K562 (cell line): Measurements from ENCODE around the gene PITPNB. TPM values are rescaled to one million over a fixed set of nuclear protein-coding genes. Genes with fewer than 3 reads are reported as not detected.

Experiments
- ATAC-seq: fragments of 200-7000 bp; cut with Tn5 transposase; 3 replicates; pipeline ENCODE4 v1.9.1; 2020; ENCODE audit warnings: moderate library complexity
- BruUV-seq: library from RNA; stranded (reverse); fragments of 400-500 nt; replicated peaks from 2 replicates; lab custom pipeline; 2021; lab: Mats Ljungman, UMichigan
- CTCF ChIA-PET: fragments of 300-600 bp; formaldehyde crosslinking; extraction: SDS; loops from one replicate; lab custom pipeline; 2021; ENCODE audit warnings: low intra/inter-chr PET ratio; lab: Yijun Ruan, JAX
- POLR2A ChIA-PET: fragments of 300-600, 350-650 bp; sonication (Branson Sonifier 250); formaldehyde crosslinking; extraction: SDS; loops from one replicate; lab custom pipeline; 2021; ENCODE audit warnings: antibody characterized with exemption, inconsistent platforms; lab: Yijun Ruan, JAX
- DNase-seq, 4 experiments: peaks; one replicate each; pipeline versions ENCODE4 v3.0.0 to v3.0.0-alpha.2; 2011 to 2018; ENCODE audit warnings: low spot score in 3 of 4, mixed read lengths in 3 of 4; ENCODE audit errors: extremely low read depth in 1 of 4
- FAIRE-seq: peaks from 2 replicates; lab custom pipeline; 2011; peaks lifted over from hg19 to GRCh38; lab: Jason Lieb, UNC
- H2AFZ ChIP-seq: 2 replicates; pipeline ENCODE4 v1.6.0; 2011; ENCODE audit warnings: low read depth, low read length, control low read depth, inconsistent platforms
- H3K27ac ChIP-seq: fragments of 200-600 bp; 3 replicates; pipeline ENCODE4 v1.8.0; 2011; ENCODE audit warnings: low read depth, mild to moderate bottlenecking, control low read depth, inconsistent platforms, low read length, moderate library complexity, mixed read lengths; ENCODE audit errors: extremely low read depth
- H3K27me3 ChIP-seq, 2 experiments: fragments of 300-600 bp in 1 of 2; 2 replicates in 1 of 2; 3 replicates in 1 of 2; pipeline versions ENCODE4 v1.6.0 to v1.8.0; 2011; ENCODE audit warnings: inconsistent platforms in 2 of 2, low read length in 2 of 2, mild to moderate bottlenecking in 1 of 2, mixed read lengths in 1 of 2, moderate library complexity in 1 of 2; ENCODE audit not compliant: control insufficient read depth in 2 of 2, insufficient read depth in 2 of 2
- H3K36me3 ChIP-seq: fragments of 300-600 bp; 3 replicates; pipeline ENCODE4 v1.8.0; 2011; ENCODE audit warnings: mild to moderate bottlenecking, low read length, inconsistent platforms; ENCODE audit not compliant: control insufficient read depth, insufficient read depth
- H3K4me1 ChIP-seq, 2 experiments: fragments of 200-600 bp in 1 of 2; replicated peaks in 1 of 2; 2 replicates in 1 of 2; 3 replicates in 1 of 2; pipeline versions ENCODE4 v1.5.1 to v1.8.0; 2011; ENCODE audit warnings: inconsistent platforms in 2 of 2, low read length in 2 of 2, mild to moderate bottlenecking in 1 of 2, mixed read lengths in 1 of 2, moderate library complexity in 1 of 2; ENCODE audit not compliant: control insufficient read depth in 2 of 2, insufficient read depth in 2 of 2
- H3K4me2 ChIP-seq: 2 replicates; pipeline ENCODE4 v1.6.1; 2011; ENCODE audit warnings: low read length, control low read depth, inconsistent platforms, mixed read lengths; ENCODE audit not compliant: insufficient read depth
- H3K4me3 ChIP-seq: fragments of 200-600 bp; sonication (generic), shearing (Covaris generic); 2 replicates; pipeline ENCODE4 v1.5.1; 2016; ENCODE audit warnings: control low read depth, inconsistent platforms
- H3K79me2 ChIP-seq: fragments of 200-600 bp; 3 replicates; pipeline ENCODE4 v1.8.0; 2011; ENCODE audit warnings: low read length, inconsistent platforms; ENCODE audit not compliant: control insufficient read depth, insufficient read depth
- H3K9ac ChIP-seq, 2 experiments: 2 replicates each; pipeline versions ENCODE4 v1.6.0 to v1.6.1; 2011; ENCODE audit warnings: low read depth in 2 of 2, low read length in 2 of 2, control low read depth in 1 of 2, inconsistent platforms in 1 of 2, mild to moderate bottlenecking in 1 of 2, mixed read lengths in 1 of 2; ENCODE audit not compliant: insufficient read depth in 1 of 2
- H3K9me1 ChIP-seq: one replicate; pipeline ENCODE4 v1.6.0; 2011; ENCODE audit warnings: inconsistent platforms, mild to moderate bottlenecking, low read length, moderate library complexity; ENCODE audit not compliant: control insufficient read depth, insufficient read depth
- H3K9me3 ChIP-seq: replicated peaks from 2 replicates; pipeline ENCODE4 v1.5.1; 2011; ENCODE audit warnings: low read depth, low read length, inconsistent platforms; ENCODE audit not compliant: control insufficient read depth, insufficient read depth
- H4K20me1 ChIP-seq: replicated peaks from 2 replicates; pipeline ENCODE4 v1.6.1; 2011; ENCODE audit warnings: low read length, inconsistent platforms, mixed read lengths; ENCODE audit not compliant: control insufficient read depth, insufficient read depth
- BRD4 ChIP-seq: fragments of 200-600 bp; sonication (generic); IDR thresholded peaks from 2 replicates; pipeline ENCODE4 v1.6.1; 2017; ENCODE audit warnings: inconsistent platforms
- CREB1 ChIP-seq, 2 experiments: sonication (generic) in 1 of 2; formaldehyde crosslinking in 1 of 2; IDR thresholded peaks; 2 replicates each; pipeline versions ENCODE4 v1.6.1 to v1.8.0; 2012 to 2022; ENCODE audit warnings: inconsistent platforms in 1 of 2, mild to moderate bottlenecking in 1 of 2, missing genetic modification reagents in 1 of 2, moderate library complexity in 1 of 2
- ELF2 ChIP-seq: fragments of 250-450 bp; sonication (Bioruptor Pico); IDR thresholded peaks from 2 replicates; pipeline ENCODE4 v1.5.0; 2021; ENCODE audit warnings: mild to moderate bottlenecking
- GMEB1 ChIP-seq: fragments of 250-450 bp; sonication (Bioruptor Pico); IDR thresholded peaks from 2 replicates; pipeline ENCODE4 v1.4.0; 2020; ENCODE audit warnings: mild to moderate bottlenecking
- HMBOX1 ChIP-seq: sonication (generic); IDR thresholded peaks from 2 replicates; pipeline ENCODE4 v1.6.1; 2016
- NFE2L1 ChIP-seq: fragments of 450-650 bp; IDR thresholded peaks from 2 replicates; pipeline ENCODE4 v1.6.1; 2016; ENCODE audit warnings: missing genetic modification characterization, low read depth, mild to moderate bottlenecking, missing compliant biosample characterization, moderate library complexity, borderline replicate concordance
- TFAM ChIP-seq: fragments of 250-450 bp; sonication (Bioruptor Pico); conservative IDR thresholded peaks from 2 replicates; pipeline ENCODE4 v1.5.0; 2021; ENCODE audit warnings: mild to moderate bottlenecking, moderate library complexity
- ZBTB34 ChIP-seq: fragments of 250-450 bp; sonication (Bioruptor Pico); IDR thresholded peaks from 2 replicates; pipeline ENCODE4 v1.8.0; 2021; ENCODE audit warnings: mild to moderate bottlenecking, moderate library complexity
- ZNF280B ChIP-seq: fragments of 250-450 bp; sonication (Bioruptor Pico); IDR thresholded peaks from 2 replicates; pipeline ENCODE4 v1.5.1; 2021; ENCODE audit warnings: mild to moderate bottlenecking
- ZNF282 ChIP-seq: sonication (generic); formaldehyde crosslinking; IDR thresholded peaks from 2 replicates; pipeline ENCODE4 v1.8.1; 2023; ENCODE audit warnings: missing genetic modification reagents
- ZNF561 ChIP-seq: fragments of 450-650 bp; formaldehyde crosslinking; conservative IDR thresholded peaks from 2 replicates; pipeline ENCODE4 v1.4.0; 2020; ENCODE audit warnings: mild to moderate bottlenecking, moderate library complexity
- ZNF592 ChIP-seq: fragments of 450-650 bp; IDR thresholded peaks from 2 replicates; pipeline ENCODE4 v1.6.1; 2017; ENCODE audit warnings: antibody characterized with exemption, mild to moderate bottlenecking
- WGBS: fragments of 100-300 bp; shearing (Covaris generic); methylation state at CpG from one replicate; pipeline ENCODE4 v1.1.6; 2016; ENCODE audit warnings: low coverage, mixed read lengths; ENCODE audit not compliant: insufficient coverage; ENCODE audit errors: missing lambda C conversion rate; 5-methylcytosine and 5-hydroxymethylcytosine counted together
- in situ Hi-C: fragments of 300-500 bp; cut with MboI; formaldehyde crosslinking; loops from 4 replicates; pipeline ENCODE4 v1.15.0; 2018; ENCODE audit warnings: inconsistent platforms, mixed read lengths
- intact Hi-C: fragments of 100-400 bp; cut with micrococcal nuclease; formaldehyde crosslinking; loops from 2 replicates; pipeline ENCODE4 v1.14.2; 2022
- polyA plus RNA-seq, 8 experiments: library from polyadenylated mRNA; depleted of rRNA in 4 of 8; stranded (reverse) in 5 of 8; unstranded in 3 of 8; fragments of >200 nt; fragmentation: Nextera tagmentation in 2 of 8; fragmentation: Illumina TruSeq in 1 of 8; extraction: Ambion mirVana in 2 of 8; extraction: Trizol in 1 of 8; gene quantifications; 2 replicates each; pipeline versions ENCODE4 v1.2.1 to v1.2.3, GENCODE V29; 2011 to 2014; ENCODE audit warnings: inconsistent platforms in 1 of 8, missing spikeins in 1 of 8
- total RNA-seq, 7 experiments: library from RNA; depleted of rRNA in 6 of 7; stranded (reverse); fragments of >200 nt in 6 of 7; fragmentation: Illumina TruSeq in 2 of 7; extraction: Trizol in 2 of 7; gene quantifications; 2 replicates each; pipeline versions ENCODE4 v1.2.1 to v1.2.3, GENCODE V29; 2011 to 2021; ENCODE audit warnings: low replicate concordance in 1 of 7

Gene PITPNB
- total and polyA plus RNA-seq, 9 of the 15 experiments (the other 6 are each of a cell fraction or from before 2014, with no cell fraction given) = 13.1 to 52.4 (median 34.7) TPM

GRCh38 chr22:27876684-27877083 lies 42.4 kb downstream of the PITPNB start:
- no peak for DNase-seq
- no peaks in the 10 kb centered on the region for H3K9me1 ChIP-seq
- H3K9me3 ChIP-seq = no peaks in the 10 kb centered on the region
- no TSS peak for BruUV-seq
- H4K20me1 ChIP-seq = no peaks in the 10 kb centered on the region
- in situ Hi-C loops = loop anchor here (25.0 kb wide), 1 partner anchor 711 kb away; no protein-coding TSS in a partner anchor
- H3K4me1 ChIP-seq = no peaks in the 10 kb centered on the region
- peaks cover 31% of the 10 kb centered on the region for H3K79me2 ChIP-seq
- ChIA-PET CTCF (no interaction called here), POLR2A (no interaction called here)
- H3K27ac ChIP-seq = no peak overlapping the region
- H3K27me3 ChIP-seq = no peaks in the 10 kb centered on the region
- ATAC-seq = no peak
- TF ChIP-seq ELF2 (CRISPR knock-in tag) (no peak), BRD4 (no peak), TFAM (no peak), ZNF561 (CRISPR knock-in tag) (no peak), GMEB1 (CRISPR knock-in tag) (no peak), CREB1 (IDR thresholded peaks at IDR 0.05) (no peak), CREB1 (CRISPR knock-in tag; IDR thresholded peaks at IDR 0.05) (no peak), ZNF280B (CRISPR knock-in tag) (no peak), ZNF592 (no peak), HMBOX1 (no peak), ZBTB34 (CRISPR knock-in tag) (no peak), ZNF282 (CRISPR knock-in tag) (no peak), NFE2L1 (tag) (no peak)
- no peak overlapping the region for H3K4me2 ChIP-seq
- H3K36me3 ChIP-seq = peaks cover 42% of the 10 kb centered on the region
- FAIRE-seq = no peak
- H3K4me3 ChIP-seq = no peak overlapping the region
- WGBS = 93% methylated on average over 1 of the region's 1 CpG
- no peak overlapping the region for H2AFZ ChIP-seq
- intact Hi-C loops = no loop called here
- H3K9ac ChIP-seq = no peak overlapping the region
